ENCODE measurements around the gene CENPC.

Gene CENPC

GRCh38 chr4:67438975-67439374 lies 106.3 kb downstream of the CENPC start:
- DNase-seq, result no peak
- TF ChIP-seq, protein P1, sequence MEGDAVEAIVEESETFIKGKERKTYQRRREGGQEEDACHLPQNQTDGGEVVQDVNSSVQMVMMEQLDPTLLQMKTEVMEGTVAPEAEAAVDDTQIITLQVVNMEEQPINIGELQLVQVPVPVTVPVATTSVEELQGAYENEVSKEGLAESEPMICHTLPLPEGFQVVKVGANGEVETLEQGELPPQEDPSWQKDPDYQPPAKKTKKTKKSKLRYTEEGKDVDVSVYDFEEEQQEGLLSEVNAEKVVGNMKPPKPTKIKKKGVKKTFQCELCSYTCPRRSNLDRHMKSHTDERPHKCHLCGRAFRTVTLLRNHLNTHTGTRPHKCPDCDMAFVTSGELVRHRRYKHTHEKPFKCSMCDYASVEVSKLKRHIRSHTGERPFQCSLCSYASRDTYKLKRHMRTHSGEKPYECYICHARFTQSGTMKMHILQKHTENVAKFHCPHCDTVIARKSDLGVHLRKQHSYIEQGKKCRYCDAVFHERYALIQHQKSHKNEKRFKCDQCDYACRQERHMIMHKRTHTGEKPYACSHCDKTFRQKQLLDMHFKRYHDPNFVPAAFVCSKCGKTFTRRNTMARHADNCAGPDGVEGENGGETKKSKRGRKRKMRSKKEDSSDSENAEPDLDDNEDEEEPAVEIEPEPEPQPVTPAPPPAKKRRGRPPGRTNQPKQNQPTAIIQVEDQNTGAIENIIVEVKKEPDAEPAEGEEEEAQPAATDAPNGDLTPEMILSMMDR (IDR thresholded peaks at IDR 0.05; ENCODE audit: low read depth, low read length, missing control alignments), result no peak
- Histone ChIP-seq H3K27me3 (replicated peaks) (no peaks in the 10 kb centered on the region), H3K4me3 (ENCODE audit: low read depth, low read length) (no peak overlapping the region), H3K27ac (peak overlapping the region; percentile 79), H3K36me3 (replicated peaks) (no peaks in the 10 kb centered on the region)
- in situ Hi-C loops (cut with HindIII; ENCODE audit: low pct_ligation_motif_present, low sequenced_read_pairs), result no loop called here

GRCh38 chr4:67437974-67438713 lies 107.2 kb downstream of the CENPC start:
- TF ChIP-seq, protein P1 (IDR thresholded peaks at IDR 0.05; ENCODE audit: low read depth, low read length, missing control alignments), result no peak
- in situ Hi-C loops (cut with HindIII; ENCODE audit: low pct_ligation_motif_present, low sequenced_read_pairs), result no loop called here
- Histone ChIP-seq H3K36me3 (replicated peaks) (no peaks in the 10 kb centered on the region), H3K4me3 (ENCODE audit: low read depth, low read length) (no peak overlapping the region), H3K27me3 (replicated peaks) (no peaks in the 10 kb centered on the region), H3K27ac (peak overlapping the region; percentile 79)
- DNase-seq, result peak; percentile 54

DNA sequence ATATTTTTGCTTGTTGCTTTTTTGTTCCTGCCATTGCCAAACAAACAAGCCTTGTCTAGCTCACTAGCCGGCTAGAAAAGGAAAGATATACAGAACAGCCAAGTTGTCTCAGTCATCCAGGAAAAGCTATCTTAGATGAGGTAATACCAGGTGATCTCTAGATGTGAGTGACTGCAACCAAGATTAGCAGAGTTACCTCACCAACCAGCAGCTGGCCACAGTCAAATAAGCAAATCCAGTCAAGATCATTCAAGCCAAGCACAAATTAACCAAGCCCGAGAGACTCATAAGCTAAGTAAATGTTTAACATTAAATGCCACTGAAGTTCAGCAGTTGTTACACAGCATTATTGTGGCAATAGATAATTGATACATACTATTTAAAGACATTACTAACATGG lies 108.6 kb downstream of the CENPC start:
- Histone ChIP-seq H3K27me3 (replicated peaks) (no peaks in the 10 kb centered on the region), H3K36me3 (replicated peaks) (no peaks in the 10 kb centered on the region), H3K27ac (no peak overlapping the region), H3K4me3 (ENCODE audit: low read depth, low read length) (no peak overlapping the region)
- in situ Hi-C loops (cut with HindIII; ENCODE audit: low pct_ligation_motif_present, low sequenced_read_pairs), result no loop called here
- no peak for DNase-seq
- TF ChIP-seq, protein P1 (IDR thresholded peaks at IDR 0.05; ENCODE audit: low read depth, low read length, missing control alignments), result no peak

DNA sequence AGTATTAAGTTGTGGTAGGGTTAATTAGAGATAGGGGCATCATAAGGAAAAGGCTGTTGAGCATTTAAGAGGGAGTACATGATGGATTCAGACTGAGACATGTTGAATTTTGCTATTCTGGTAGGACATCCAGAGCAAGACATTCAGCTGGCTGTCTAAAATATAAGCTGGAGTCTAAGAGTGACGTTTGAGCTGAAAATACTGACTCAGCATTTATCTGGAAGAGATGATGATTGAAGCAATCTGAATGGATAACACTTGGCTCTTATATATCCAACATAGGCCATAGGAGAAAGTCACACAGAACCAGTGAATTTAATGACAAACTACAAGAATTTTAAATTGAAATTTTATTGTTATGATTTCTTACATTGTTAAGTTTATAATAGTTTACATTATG lies 114.3 kb downstream of the CENPC start:
- no peaks in the 10 kb centered on the region for H3K27me3 ChIP-seq (replicated peaks)
- in situ Hi-C loops (cut with HindIII; ENCODE audit: low pct_ligation_motif_present, low sequenced_read_pairs), result no loop called here

GRCh38 chr4:67428819-67429218 lies 116.5 kb downstream of the CENPC start:
- TF ChIP-seq, protein P1 (IDR thresholded peaks at IDR 0.05; ENCODE audit: low read depth, low read length, missing control alignments), result no peak
- in situ Hi-C loops (cut with HindIII; ENCODE audit: low pct_ligation_motif_present, low sequenced_read_pairs), result no loop called here
- Histone ChIP-seq H3K27me3 (replicated peaks) (no peaks in the 10 kb centered on the region), H3K27ac (no peak overlapping the region), H3K4me3 (ENCODE audit: low read depth, low read length) (no peak overlapping the region), H3K36me3 (replicated peaks) (no peaks in the 10 kb centered on the region)
- DNase-seq, result no peak

More for the DNA sequence above, 114.3 kb downstream of the CENPC start:
- Histone ChIP-seq H3K36me3 (replicated peaks) (no peaks in the 10 kb centered on the region), H3K27ac (no peak overlapping the region), H3K4me3 (ENCODE audit: low read depth, low read length) (no peak overlapping the region)
- DNase-seq, result no peak
- TF ChIP-seq, protein P1 (IDR thresholded peaks at IDR 0.05; ENCODE audit: low read depth, low read length, missing control alignments), result no peak
